GM21737 (cell line): ENCODE measurements around the gene FUOM.
"Not testable (repeated sequence)": the region's sequence is repeated elsewhere in the genome, so short reads cannot be mapped to it uniquely, and the experiment has no call there.

ENCODE experiments used
- ATAC-seq: cut with Tn5 transposase; IDR thresholded peaks from one replicate; pipeline ENCODE4 v1.9.1; 2021; ENCODE audit warnings: mild to moderate bottlenecking, moderate library complexity; ENCODE audit not compliant: unreplicated experiment

Gene FUOM

DNA sequence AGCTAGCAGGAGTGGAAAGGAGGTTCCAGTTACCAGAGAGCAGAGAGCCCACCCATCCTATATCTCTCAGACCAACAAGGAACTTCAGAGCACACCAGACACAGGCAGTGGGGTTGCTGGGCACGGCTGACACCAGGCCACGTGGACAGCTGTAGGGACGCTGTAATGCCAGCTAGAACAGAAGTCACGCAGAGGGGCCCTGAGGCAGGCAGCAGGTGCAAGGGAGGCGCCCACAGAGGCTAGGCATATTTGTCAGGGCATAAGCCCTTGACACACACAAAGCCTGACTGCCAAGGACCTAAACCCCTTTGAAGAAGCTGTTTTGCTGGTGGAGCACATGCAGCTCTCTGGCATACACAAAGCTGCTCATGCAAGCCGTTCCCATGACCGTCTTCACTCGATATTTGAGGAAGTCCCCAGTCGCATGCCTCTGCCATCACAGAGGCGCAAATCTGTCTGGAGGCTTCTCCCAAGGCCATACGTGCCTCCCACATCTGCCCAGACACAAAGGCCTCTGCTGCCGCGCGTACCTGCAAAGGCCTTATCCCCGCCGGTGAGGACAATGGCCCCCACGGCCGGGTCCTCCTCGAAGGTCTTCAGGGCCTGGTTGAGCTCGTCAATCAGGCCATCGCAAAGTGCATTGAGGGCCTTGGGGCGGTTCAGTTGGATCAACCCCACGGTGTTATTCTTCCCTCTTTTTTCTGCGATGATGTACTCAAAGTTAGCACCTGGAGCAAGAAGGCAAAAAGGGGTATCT lies 12.4 kb upstream of the FUOM start:
- no peak for ATAC-seq

DNA sequence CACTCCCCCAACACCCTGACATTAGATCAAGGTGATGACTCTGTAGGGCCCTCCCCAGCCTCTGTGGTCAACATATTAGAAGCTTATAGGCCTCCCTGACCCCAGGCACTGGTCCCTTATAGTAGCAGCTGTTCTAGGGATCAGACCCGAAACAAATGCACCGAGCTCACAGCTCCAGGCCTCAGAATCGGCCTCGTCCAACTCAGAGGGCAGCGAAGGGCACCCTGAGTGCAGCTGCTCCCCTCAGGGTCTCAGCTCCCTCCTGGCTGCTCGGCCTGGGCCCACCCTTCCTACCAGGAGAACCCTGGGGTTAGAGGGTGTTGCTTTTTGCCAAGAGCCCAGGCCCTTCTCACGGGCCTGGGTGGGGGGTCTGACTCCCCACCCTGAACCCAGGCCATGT lies 10.3 kb upstream of the FUOM start:
- no peak for ATAC-seq

DNA sequence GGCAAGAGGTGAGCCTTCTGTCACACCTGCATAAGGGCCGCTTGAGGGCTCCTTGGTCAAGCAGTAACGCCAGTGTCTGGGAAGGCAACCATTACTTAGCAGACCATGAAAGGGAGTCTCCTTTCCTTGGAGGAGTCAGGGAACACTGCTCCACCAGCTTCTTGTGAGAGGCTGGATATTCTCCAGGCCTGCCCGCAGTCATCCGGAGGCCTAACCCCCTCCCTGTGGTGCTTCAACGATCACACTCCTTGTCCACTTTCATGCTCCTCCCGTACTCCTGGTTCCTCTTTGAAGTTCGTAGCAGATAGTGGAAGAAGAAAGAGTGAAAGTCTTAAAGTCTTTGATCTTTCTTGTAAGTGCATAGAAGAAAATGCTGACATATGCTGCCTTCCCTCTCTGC lies 9.6 kb upstream of the FUOM start:
- not testable (repeated sequence) for ATAC-seq

DNA sequence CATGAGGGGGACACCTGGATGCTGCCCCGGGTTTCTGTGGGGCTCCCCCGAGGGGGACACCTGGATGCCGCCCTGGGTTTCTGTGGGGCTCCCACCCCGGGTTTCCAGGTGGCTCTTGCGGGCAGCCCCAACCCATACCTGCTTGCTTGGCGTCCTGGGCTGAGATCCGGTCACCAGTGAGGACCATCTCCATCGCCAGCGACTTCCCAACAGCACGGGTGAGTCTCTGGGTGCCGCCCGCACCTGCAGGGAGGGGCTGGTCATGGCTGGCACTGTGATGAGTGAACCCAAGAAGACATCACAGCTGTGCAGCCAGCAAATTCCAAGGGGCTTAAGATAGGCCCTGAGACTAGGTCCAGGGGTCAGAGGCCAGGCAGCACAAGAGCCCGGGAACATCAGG lies 8.9 kb upstream of the FUOM start:
- no peak for ATAC-seq

DNA sequence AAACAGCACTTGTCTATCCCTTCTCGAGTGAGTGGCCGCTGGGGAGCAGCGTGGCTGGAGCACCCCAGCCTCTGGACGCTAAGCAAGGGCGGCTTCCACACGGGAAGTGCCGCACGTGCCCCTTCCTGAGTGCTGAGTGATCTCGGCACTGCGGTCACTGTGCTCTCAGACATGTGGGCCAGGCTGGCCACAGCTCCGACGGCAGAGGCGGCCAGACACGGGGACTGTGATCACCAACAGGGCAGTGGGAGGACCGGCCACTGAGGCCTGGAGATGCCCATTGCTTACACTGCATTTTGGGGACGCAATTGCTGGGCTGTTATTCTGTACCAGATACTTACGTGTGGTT lies 8.3 kb upstream of the FUOM start:
- no peak for ATAC-seq

DNA sequence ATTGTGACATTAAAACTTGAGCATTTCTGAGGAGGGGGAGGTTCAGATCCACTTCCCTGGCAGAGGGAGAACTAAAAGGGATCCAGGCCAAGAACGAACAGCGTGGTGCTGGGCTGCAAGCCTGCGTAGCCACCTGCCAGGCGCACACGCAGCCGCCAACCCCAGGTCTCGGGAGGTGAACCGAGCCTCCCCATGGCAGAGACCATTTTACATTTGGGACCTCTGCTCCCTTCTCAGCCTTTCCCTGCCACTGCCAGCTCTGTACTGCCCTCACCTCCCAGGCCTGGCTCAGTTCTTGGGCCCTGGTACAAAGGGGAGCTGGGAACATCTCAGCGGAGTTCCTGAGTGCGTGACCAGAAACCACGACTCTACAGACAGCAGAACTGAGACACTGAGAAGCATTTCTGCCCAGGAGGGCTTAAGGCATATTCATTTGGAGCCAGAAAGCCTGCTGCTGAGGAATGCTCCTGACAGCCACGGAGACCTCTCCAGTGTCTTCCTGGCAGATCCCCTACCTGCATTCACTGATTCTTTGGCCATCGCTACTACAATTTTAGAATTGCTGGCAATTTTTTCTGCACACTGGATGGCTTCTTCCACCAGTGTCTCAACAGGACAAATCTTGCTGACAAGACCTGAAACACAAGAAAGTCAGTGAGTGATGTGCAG lies 7.8 kb upstream of the FUOM start:
- ATAC-seq = no peak

DNA sequence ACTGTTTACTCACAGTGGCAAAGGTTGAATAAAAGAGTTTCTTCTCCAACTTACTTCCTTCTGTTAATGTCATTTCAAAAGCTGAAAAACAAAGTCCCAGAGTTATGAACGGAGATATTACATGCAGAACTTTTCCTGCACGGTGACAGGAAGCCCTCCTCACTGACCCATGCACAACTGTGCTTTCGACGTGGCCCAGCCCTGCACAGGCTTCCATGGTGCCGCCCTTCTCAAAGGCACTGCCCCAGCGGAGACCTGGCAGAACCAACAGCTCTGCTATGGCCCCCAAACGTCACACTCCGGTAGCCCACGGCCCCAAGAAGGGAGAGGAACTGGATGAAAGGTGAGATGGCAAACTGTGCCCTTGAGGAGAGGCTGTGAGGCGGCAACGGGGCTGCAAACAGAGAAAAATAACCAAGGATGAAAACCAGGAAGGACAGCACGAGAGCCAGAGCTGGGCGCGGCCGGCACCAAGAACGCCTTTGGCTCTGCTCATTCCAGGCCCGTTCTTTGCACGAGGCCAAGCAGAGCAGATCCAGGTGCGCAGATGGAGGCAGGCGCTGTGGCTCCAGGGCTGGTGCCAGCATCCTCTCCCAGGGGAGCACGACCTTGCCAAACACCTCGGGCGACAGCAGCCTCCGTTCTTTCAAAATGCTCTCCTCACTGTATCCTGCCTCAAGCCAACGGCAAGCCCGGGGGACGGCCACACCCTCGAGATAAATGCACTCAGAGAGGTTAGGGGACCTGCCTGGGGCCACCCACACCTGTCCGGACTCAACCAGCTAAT lies 7.0 kb upstream of the FUOM start:
- ATAC-seq = no peak

DNA sequence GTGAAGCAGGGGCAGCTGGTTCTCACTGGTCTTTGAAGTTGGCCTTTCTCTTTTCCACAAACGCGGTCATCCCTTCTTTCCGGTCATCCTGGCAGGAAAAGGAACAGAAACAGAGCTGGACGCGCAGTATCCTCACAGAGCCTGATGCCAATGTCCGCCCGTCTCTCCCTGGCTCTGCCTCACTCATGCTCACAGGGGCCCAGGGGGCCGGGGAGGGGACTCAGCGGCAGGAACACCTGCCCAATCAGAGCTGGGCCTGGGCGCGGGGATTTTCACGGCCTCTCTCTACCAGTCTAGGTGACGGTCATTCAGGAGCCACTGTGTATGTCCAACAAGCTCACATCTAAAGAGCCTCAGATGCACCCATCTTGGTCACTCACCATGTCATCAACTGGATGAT lies 5.0 kb upstream of the FUOM start:
- ATAC-seq = no peak

DNA sequence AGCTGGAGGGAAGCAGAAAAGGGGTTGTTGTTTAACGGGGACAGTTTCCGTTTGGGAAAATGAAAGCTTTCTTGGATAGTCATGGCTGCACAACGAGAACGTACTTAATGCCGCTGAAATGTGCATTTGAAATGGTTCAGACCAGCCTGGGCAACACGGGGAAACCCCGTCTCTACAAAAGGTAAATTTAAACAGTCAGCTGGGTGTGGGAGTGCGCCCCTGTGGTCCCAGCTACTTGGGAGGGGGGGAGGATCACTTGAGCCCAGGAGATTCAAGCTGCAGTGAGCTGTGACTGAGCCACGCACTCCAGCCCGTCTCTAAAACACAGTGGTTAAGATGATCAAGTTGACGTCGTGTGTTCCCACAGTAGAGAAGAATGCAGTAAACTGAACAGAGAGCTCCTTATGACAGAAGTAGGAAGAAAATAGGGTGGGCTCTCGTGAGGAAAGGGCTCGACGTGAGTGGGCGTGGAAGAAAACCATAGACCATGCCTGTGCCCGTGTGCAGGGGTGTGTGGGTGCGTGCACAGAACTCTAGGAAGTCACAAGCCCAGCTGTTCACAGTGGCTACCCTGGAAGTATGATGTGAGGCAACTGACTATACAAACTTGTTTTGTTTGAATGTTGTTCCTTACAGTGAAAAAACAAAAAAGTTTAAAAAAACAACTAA lies 4.1 kb upstream of the FUOM start:
- ATAC-seq = no peak

DNA sequence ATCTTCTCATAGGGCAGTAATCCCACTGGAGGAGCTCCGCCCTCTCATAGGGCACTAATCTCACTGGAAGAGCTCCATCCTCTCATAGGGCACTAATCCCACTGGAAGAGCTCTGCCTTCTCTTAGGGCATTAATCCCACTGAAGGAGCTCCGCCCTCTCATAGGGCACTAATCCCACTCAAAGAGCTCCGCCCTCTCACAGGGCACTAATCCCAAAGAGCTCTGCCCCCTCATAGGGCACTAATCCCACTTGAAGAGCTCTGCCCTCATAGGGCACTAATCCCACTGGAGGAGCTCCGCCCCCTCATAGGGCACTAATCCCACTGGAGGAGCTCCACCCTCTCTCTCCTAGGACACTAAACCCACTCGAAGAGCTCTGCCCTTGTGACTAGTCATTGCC lies 3.4 kb upstream of the FUOM start:
- ATAC-seq = no peak

DNA sequence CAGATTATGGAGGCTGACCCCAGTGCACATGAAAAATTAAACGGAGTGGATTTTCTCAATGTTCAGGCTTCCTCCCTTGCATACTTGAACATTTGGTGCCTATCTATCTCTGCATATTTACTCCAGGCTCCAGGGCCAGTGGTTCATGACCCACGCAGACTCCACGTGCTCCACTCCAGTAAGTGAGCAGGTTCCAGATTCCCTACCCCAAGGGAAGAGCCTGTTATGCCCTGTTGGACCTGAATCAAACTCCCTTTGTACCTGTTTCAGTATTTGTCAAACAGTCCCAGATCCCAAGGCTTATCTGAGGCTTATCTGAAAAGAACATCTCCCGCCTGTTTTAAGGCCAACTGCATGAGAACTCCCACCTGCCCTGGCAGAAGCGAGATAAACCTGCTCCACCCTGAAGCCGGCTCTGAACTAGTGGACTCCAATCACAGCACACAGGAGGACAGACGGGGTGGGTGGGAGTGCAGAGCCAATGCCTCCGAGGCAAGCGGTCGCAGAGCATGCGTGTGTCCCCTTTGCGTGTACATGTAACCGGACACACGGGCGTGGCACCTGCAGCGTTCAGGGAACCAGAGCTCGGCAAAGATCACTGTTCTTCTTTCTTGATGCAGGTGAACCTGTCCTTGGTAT lies 2.3 kb upstream of the FUOM start:
- no peak for ATAC-seq

DNA sequence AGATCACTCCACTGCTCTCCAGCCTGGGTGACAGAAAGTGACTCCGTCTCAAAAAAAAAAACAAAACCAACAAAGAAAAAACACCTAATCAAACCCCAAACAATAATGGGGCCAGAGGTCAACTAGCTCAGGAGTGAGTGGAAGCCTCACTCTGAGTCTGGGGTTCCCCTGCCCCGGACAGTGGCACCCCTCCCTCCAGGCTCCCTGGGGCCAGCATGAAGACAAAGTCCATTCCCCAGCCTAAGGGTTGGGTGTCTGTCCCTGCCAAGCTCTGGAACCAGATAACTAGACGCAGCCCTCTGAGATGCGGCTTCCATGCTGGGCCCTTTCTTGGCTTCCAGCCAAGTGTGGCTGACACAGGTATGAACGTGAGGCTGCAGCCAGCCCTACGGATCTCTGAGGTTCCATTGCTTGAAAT lies 1.7 kb upstream of the FUOM start:
- ATAC-seq = no peak

DNA sequence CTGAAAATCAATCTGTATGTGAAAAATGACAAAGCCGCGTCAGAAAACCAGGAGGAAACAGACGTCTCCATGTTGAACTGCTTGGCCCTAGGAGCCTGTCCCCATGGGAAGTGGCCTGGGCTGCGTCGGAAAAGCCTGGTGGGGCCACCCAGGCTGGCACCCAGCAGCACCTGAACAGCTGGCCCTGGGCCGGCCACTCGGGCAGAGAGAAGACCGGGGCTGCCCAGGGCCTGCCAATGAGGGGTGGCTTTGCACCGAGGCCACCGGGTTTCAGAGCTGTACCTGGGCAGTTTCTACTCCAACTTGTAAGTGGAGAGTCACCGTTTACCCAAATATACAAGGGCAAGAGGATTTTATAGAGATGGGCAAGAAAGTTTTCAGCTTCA lies 1.1 kb upstream of the FUOM start:
- no peak for ATAC-seq

DNA sequence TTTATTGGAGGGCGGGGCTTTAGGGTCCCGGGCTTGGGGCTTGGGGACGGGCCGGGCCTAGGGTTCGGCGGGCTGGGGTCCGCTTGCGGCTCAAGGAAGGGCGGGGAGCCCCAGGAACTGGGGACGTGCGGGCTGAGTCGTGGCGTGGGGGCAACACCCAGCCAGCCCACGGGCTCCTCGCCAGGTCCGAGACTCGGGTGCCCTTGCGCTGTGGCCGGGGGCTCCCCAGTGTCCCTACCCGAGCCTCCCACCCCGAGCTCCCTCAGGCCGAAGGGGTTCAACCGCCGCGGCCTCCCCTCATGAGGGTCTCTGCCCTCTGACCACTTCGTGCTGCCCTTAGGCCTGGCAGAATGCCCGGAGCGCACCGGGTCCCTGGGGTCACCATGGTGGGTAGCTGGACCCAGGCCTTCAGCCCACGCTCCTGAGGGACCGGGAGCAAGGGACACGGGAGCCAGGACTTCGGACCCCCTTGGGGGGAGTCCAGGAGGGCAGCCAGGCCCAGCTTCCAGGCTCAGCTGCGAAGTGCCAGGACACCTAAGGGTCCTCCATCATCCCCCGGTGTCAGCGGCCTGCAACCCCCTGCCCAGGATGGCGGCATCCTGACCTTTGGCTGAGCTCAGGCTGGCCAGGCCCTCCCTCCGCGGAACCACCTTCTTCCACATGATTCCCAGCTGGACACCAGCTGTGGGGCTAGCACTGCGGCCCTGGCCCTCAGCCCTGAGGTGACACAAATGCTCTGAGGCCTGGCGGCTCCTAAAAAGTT lies 524 bp upstream of the FUOM start:
- ATAC-seq = no peak

DNA sequence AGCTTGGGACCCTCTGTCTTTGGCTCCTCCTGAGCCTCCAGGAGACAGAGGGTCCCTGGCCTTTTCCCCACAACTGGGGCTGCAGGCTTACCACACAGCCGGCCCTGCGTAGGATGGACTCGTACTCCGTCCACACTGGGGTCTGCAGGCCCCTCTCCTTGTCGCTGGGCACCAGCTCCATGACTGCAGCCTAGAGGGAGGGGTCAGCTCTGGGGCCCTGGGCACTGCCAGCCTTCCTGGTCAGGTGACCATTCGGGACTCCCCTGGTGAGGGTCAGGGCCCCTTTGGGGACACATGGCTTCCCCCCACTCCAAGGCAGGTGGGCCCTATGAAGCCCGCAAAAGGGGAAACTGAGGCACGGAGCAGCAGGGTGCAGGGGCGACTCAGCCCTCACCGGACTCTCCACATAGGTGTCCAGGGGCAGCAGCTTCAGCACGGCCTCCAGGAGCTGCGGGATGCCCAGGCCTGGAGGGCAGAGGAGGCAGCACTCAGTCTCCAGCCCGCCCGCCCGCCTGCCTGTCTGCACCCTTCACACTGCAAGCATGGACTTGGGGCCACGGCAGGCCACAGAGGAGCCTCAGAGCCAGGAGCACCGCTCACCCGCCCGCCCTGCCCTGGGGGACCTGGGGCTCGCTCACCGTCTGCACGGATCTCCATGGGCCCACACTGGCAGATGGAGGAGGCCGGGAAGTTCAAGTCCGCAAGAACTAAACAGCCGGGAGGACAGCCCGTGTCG lies 1.1 kb downstream of the FUOM start:
- ATAC-seq = no peak

DNA sequence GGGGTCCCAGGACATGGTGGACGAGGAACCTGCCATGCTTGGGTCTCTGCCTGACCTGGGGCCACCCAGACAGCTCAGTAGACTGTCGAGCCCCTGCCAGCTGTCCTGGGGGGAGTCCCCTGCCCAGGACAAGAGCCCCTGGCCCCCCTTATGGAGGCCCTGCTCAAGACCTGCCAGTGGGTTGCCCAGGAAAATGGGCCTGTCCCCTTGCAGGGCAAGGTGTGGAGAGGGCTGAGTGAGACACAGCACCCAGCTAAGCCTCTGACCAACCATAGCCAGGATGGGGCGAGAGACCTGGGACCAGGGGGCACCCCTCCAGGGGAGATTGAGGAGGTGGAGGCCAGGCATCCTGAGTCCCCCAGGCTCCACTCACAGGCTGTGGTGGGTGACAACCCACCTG lies 1.8 kb downstream of the FUOM start:
- ATAC-seq = no peak

DNA sequence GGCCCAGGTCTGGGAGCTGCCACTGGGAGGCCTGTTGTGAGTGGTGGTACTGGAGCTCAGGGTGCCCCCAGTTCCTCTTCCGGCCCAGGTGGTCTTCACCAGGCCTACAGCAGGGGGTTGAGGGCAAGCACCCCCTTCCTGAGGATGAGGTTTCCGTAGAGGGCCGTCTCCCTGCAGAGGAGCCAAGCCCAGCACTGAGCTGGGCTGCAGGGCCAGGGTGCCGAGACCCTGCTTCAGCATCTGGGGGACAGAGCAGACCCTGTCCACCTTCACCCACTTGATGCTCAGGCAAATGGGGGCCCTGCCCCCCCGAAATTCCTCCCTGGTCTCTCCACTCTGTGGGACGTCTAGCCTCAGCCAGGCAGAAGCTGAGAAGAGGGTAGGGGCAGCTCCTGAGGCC lies 2.6 kb downstream of the FUOM start:
- no peak for ATAC-seq

DNA sequence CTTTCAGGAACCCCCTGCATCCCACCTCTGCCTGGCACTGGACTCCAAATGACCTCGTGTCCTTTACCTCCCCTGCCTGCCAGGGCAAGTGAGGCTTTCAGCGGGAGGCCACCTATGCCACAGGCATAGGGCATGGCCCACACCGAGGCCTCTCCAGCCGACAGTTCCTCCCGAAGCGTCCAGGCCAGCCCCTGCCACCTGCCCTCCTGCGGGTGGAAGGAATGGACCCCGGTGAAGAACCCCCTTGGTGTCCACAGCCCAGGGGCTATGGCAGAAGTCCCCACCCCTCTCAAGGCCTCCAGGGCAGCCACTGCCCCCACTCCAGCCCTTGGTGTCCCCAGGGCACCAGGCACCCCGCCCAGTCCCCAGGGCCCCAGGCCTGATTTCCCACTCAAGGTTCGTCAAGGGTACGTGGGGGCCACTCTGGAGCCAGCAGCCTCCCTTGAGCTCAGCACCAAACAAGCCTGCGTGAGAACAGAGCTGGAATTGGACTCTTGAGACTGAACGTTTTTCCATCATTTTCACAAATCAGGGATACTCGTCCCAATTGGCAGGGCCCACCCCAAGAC lies 3.1 kb downstream of the FUOM start:
- no peak for ATAC-seq

DNA sequence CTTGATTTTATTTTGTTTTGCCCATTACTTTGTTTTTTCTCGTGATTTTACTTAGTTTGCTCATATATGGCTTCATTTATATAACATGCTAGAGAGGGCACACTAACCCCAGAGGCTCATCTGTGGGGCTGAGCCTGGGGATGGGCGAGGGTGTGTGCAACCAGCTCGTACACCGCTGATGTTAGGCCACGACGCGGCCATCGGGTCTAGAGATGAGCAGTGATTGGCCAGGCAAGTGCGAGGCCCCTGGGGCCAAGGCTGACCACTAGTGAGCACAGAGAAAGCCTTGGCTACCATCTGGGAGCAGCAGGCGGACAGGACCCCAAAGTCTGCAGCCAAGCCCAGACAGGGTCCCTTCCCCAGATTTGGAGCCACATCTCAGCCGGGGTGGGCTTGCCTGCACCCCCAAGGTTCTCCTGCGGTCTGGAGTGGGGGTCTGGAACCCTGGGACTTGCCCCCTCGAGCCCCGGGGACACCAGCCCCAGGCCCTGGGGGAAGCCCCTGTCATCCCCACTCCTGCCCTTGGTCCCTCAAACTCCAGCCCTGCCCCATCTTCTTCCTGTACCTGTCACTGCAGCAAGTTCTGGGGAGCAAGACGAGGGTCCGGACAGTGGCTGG lies 3.7 kb downstream of the FUOM start:
- ATAC-seq = no peak
